K562 (cell line): ENCODE measurements around the gene FUNDC1. TPM values are rescaled to one million over a fixed set of nuclear protein-coding genes. Genes with fewer than 3 reads are reported as not detected.

Experiments
- ATAC-seq: fragments of 200-7000 bp; cut with Tn5 transposase; 3 replicates; pipeline ENCODE4 v1.9.1; 2020; ENCODE audit warnings: moderate library complexity
- BruUV-seq: library from RNA; stranded (reverse); fragments of 400-500 nt; replicated peaks from 2 replicates; lab custom pipeline; 2021; lab: Mats Ljungman, UMichigan
- CTCF ChIA-PET: fragments of 300-600 bp; formaldehyde crosslinking; extraction: SDS; loops from one replicate; lab custom pipeline; 2021; ENCODE audit warnings: low intra/inter-chr PET ratio; lab: Yijun Ruan, JAX
- POLR2A ChIA-PET: fragments of 300-600, 350-650 bp; sonication (Branson Sonifier 250); formaldehyde crosslinking; extraction: SDS; loops from one replicate; lab custom pipeline; 2021; ENCODE audit warnings: antibody characterized with exemption, inconsistent platforms; lab: Yijun Ruan, JAX
- DNase-seq, 4 experiments: peaks; one replicate each; pipeline versions ENCODE4 v3.0.0 to v3.0.0-alpha.2; 2011 to 2018; ENCODE audit warnings: low spot score in 3 of 4, mixed read lengths in 3 of 4; ENCODE audit errors: extremely low read depth in 1 of 4
- FAIRE-seq: peaks from 2 replicates; lab custom pipeline; 2011; peaks lifted over from hg19 to GRCh38; lab: Jason Lieb, UNC
- H2AFZ ChIP-seq: 2 replicates; pipeline ENCODE4 v1.6.0; 2011; ENCODE audit warnings: low read depth, low read length, control low read depth, inconsistent platforms
- H3K27ac ChIP-seq: fragments of 200-600 bp; 3 replicates; pipeline ENCODE4 v1.8.0; 2011; ENCODE audit warnings: low read depth, mild to moderate bottlenecking, control low read depth, inconsistent platforms, low read length, moderate library complexity, mixed read lengths; ENCODE audit errors: extremely low read depth
- H3K27me3 ChIP-seq, 2 experiments: fragments of 300-600 bp in 1 of 2; 2 replicates in 1 of 2; 3 replicates in 1 of 2; pipeline versions ENCODE4 v1.6.0 to v1.8.0; 2011; ENCODE audit warnings: inconsistent platforms in 2 of 2, low read length in 2 of 2, mild to moderate bottlenecking in 1 of 2, mixed read lengths in 1 of 2, moderate library complexity in 1 of 2; ENCODE audit not compliant: control insufficient read depth in 2 of 2, insufficient read depth in 2 of 2
- H3K36me3 ChIP-seq: fragments of 300-600 bp; 3 replicates; pipeline ENCODE4 v1.8.0; 2011; ENCODE audit warnings: mild to moderate bottlenecking, low read length, inconsistent platforms; ENCODE audit not compliant: control insufficient read depth, insufficient read depth
- H3K4me1 ChIP-seq, 2 experiments: fragments of 200-600 bp in 1 of 2; replicated peaks in 1 of 2; 2 replicates in 1 of 2; 3 replicates in 1 of 2; pipeline versions ENCODE4 v1.5.1 to v1.8.0; 2011; ENCODE audit warnings: inconsistent platforms in 2 of 2, low read length in 2 of 2, mild to moderate bottlenecking in 1 of 2, mixed read lengths in 1 of 2, moderate library complexity in 1 of 2; ENCODE audit not compliant: control insufficient read depth in 2 of 2, insufficient read depth in 2 of 2
- H3K4me2 ChIP-seq: 2 replicates; pipeline ENCODE4 v1.6.1; 2011; ENCODE audit warnings: low read length, control low read depth, inconsistent platforms, mixed read lengths; ENCODE audit not compliant: insufficient read depth
- H3K4me3 ChIP-seq: fragments of 200-600 bp; sonication (generic), shearing (Covaris generic); 2 replicates; pipeline ENCODE4 v1.5.1; 2016; ENCODE audit warnings: control low read depth, inconsistent platforms
- H3K79me2 ChIP-seq: fragments of 200-600 bp; 3 replicates; pipeline ENCODE4 v1.8.0; 2011; ENCODE audit warnings: low read length, inconsistent platforms; ENCODE audit not compliant: control insufficient read depth, insufficient read depth
- H3K9ac ChIP-seq, 2 experiments: 2 replicates each; pipeline versions ENCODE4 v1.6.0 to v1.6.1; 2011; ENCODE audit warnings: low read depth in 2 of 2, low read length in 2 of 2, control low read depth in 1 of 2, inconsistent platforms in 1 of 2, mild to moderate bottlenecking in 1 of 2, mixed read lengths in 1 of 2; ENCODE audit not compliant: insufficient read depth in 1 of 2
- H3K9me1 ChIP-seq: one replicate; pipeline ENCODE4 v1.6.0; 2011; ENCODE audit warnings: inconsistent platforms, mild to moderate bottlenecking, low read length, moderate library complexity; ENCODE audit not compliant: control insufficient read depth, insufficient read depth
- H3K9me3 ChIP-seq: replicated peaks from 2 replicates; pipeline ENCODE4 v1.5.1; 2011; ENCODE audit warnings: low read depth, low read length, inconsistent platforms; ENCODE audit not compliant: control insufficient read depth, insufficient read depth
- H4K20me1 ChIP-seq: replicated peaks from 2 replicates; pipeline ENCODE4 v1.6.1; 2011; ENCODE audit warnings: low read length, inconsistent platforms, mixed read lengths; ENCODE audit not compliant: control insufficient read depth, insufficient read depth
- STAT6 ChIP-seq: sonication (generic); formaldehyde crosslinking; IDR thresholded peaks from 2 replicates; pipeline ENCODE4 v1.8.1; 2023; ENCODE audit warnings: mild to moderate bottlenecking, missing genetic modification reagents
- THRA ChIP-seq: fragments of 450-650 bp; IDR thresholded peaks from 2 replicates; pipeline ENCODE4 v1.6.1; 2017; ENCODE audit warnings: mild to moderate bottlenecking, moderate library complexity
- ZNF146 ChIP-seq: IDR thresholded peaks from one replicate; pipeline ENCODE4 v1.6.1; 2018; ENCODE audit warnings: missing compliant biosample characterization; ENCODE audit not compliant: unreplicated experiment
- ZNF395 ChIP-seq: fragments of 200-800 bp; sonication (Bioruptor generic); IDR thresholded peaks from 2 replicates; pipeline ENCODE4 v1.6.1; 2017; ENCODE audit warnings: missing genetic modification characterization, missing compliant biosample characterization
- WGBS: fragments of 100-300 bp; shearing (Covaris generic); methylation state at CpG from one replicate; pipeline ENCODE4 v1.1.6; 2016; ENCODE audit warnings: low coverage, mixed read lengths; ENCODE audit not compliant: insufficient coverage; ENCODE audit errors: missing lambda C conversion rate; 5-methylcytosine and 5-hydroxymethylcytosine counted together
- in situ Hi-C: fragments of 300-500 bp; cut with MboI; formaldehyde crosslinking; loops from 4 replicates; pipeline ENCODE4 v1.15.0; 2018; ENCODE audit warnings: inconsistent platforms, mixed read lengths
- intact Hi-C: fragments of 100-400 bp; cut with micrococcal nuclease; formaldehyde crosslinking; loops from 2 replicates; pipeline ENCODE4 v1.14.2; 2022
- polyA plus RNA-seq, 8 experiments: library from polyadenylated mRNA; depleted of rRNA in 4 of 8; stranded (reverse) in 5 of 8; unstranded in 3 of 8; fragments of >200 nt; fragmentation: Nextera tagmentation in 2 of 8; fragmentation: Illumina TruSeq in 1 of 8; extraction: Ambion mirVana in 2 of 8; extraction: Trizol in 1 of 8; gene quantifications; 2 replicates each; pipeline versions ENCODE4 v1.2.1 to v1.2.3, GENCODE V29; 2011 to 2014; ENCODE audit warnings: inconsistent platforms in 1 of 8, missing spikeins in 1 of 8
- total RNA-seq, 7 experiments: library from RNA; depleted of rRNA in 6 of 7; stranded (reverse); fragments of >200 nt in 6 of 7; fragmentation: Illumina TruSeq in 2 of 7; extraction: Trizol in 2 of 7; gene quantifications; 2 replicates each; pipeline versions ENCODE4 v1.2.1 to v1.2.3, GENCODE V29; 2011 to 2021; ENCODE audit warnings: low replicate concordance in 1 of 7

FUNDC1 gene
- total and polyA plus RNA-seq, 9 of the 15 experiments (the other 6 are each of a cell fraction or from before 2014, with no cell fraction given): 15.6 to 59.1 (median 29.3) TPM

GRCh38 chrX:44503560-44503959, 39.1 kb downstream of the FUNDC1 start (continued):
- TF ChIP-seq STAT6 (CRISPR knock-in tag) (no peak), THRA (no peak)

- CTCF ChIA-PET: no interaction called here
- no peaks in the 10 kb centered on the region for H4K20me1 ChIP-seq
- BruUV-seq: no TSS peak
These were observed 47.6 kb downstream of the FUNDC1 start for GRCh38 chrX:44495091-44495490.

More at GRCh38 chrX:44495091-44495490, 47.6 kb downstream of the FUNDC1 start:
- POLR2A ChIA-PET: no interaction called here
- in situ Hi-C loops: no loop called here
- H3K27ac ChIP-seq: no peak overlapping the region
- H3K4me3 ChIP-seq: no peak overlapping the region
- H3K27me3 ChIP-seq: no peaks in the 10 kb centered on the region
- FAIRE-seq: no peak
- no peak overlapping the region for H3K9ac ChIP-seq
- no peaks in the 10 kb centered on the region for H3K36me3 ChIP-seq
- H3K4me2 ChIP-seq: no peak overlapping the region
- no peak for TF ChIP-seq ZNF395 (CRISPR knock-in tag)
- TF ChIP-seq ZNF146 (CRISPR knock-in tag): peak; percentile 84
- TF ChIP-seq, all 486 proteins: peak for 1
- WGBS: 10% methylated on average over 1 of the region's 1 CpG
- DNase-seq (no peak), ATAC-seq (no peak)
- Histone ChIP-seq H3K9me3 (no peaks in the 10 kb centered on the region), H3K9me1 (no peaks in the 10 kb centered on the region), H2AFZ (no peak overlapping the region), H3K79me2 (no peaks in the 10 kb centered on the region), H3K4me1 (no peaks in the 10 kb centered on the region; a peak in 1 of 5 replicates)
- intact Hi-C loops: no loop called here
